GM12801 (cell line): ENCODE measurements around the gene TBC1D2.

Experiments used
- TF ChIP-seq, protein P1 (sequence below): IDR thresholded peaks from one replicate; pipeline ENCODE4 v1.5.1; 2011; ENCODE audit warnings: control low read depth; ENCODE audit not compliant: insufficient read length; ENCODE audit errors: extremely low read depth

TBC1D2 gene

DNA sequence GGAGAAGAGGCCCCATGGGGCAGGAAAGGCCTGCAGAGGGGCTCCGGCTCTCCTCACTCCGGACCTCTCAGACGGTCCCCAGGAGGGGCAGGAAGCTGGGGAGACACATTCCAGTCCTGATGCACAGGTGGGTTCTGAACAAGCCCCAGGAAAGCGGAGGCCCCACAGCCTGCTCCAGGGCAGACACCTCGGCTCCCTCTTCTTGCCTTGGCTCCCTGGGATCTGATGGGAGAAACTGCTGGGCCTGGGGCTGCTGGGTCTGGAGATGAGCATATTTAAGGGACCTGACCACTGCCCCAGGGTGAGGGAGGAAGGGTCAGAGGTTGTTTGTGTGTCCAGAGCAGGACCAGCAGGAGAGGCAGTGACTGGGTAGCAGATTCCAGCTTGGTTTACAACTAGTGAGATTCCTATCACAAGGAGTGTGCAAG is 64.3 kb downstream of the TBC1D2 start:
- TF ChIP-seq, protein P1, sequence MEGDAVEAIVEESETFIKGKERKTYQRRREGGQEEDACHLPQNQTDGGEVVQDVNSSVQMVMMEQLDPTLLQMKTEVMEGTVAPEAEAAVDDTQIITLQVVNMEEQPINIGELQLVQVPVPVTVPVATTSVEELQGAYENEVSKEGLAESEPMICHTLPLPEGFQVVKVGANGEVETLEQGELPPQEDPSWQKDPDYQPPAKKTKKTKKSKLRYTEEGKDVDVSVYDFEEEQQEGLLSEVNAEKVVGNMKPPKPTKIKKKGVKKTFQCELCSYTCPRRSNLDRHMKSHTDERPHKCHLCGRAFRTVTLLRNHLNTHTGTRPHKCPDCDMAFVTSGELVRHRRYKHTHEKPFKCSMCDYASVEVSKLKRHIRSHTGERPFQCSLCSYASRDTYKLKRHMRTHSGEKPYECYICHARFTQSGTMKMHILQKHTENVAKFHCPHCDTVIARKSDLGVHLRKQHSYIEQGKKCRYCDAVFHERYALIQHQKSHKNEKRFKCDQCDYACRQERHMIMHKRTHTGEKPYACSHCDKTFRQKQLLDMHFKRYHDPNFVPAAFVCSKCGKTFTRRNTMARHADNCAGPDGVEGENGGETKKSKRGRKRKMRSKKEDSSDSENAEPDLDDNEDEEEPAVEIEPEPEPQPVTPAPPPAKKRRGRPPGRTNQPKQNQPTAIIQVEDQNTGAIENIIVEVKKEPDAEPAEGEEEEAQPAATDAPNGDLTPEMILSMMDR, result no peak

DNA sequence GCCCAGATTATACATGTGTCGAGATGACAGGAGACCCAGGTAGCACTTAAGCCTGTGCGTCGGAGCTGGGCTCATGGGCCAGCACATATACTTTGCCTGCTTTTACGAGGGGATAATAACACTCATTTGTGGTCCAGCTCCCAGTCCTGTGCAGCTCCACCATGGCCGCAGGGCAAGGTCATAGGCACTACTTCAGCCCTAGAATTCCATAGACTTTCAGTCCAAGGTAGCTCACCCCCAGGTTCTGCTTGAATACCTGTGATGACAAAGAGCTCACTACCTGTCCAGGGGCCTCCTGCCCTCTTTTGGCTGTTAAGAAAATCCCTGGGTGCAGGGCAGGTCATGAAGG is 64.7 kb downstream of the TBC1D2 start:
- TF ChIP-seq, protein P1, result no peak

DNA sequence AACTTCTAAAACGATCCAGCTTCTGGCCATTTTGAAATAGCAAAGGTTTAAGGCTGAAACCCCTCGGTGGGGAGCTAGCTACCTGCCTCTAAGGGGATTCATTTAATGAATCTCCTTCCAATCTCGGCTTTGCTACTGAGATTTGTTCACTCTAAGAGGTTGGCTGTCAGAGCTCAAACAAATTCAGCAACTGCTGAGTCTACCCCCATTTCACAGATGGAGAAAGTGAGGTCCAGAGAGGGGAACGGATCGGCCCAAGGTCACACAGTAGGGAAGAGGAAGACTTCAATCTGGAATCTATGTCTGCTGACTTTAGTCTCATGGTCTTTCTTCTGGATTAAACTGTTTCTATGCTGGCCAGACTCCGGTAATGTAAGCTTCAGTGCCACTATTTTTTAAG is 66.0 kb downstream of the TBC1D2 start:
- TF ChIP-seq, protein P1, result no peak

DNA sequence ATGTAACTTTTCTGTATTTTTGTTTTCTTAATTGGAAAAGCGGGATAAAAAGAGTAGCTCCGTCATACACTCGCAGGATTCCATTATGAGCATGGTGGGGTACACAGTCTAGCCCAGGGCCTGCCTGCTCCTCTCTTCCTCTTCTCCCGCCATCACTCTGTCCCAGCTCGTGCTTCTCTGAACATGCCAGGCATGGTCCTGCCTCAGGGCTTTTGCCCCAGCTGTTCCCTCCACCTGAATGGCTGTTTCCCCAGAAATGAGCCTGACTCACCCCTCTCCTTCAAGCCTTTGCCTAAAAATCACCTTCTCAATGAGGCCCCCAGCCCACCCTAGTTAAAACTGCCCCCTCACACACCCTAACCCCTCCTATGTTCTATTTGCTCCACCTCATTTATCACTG is 67.5 kb downstream of the TBC1D2 start:
- TF ChIP-seq, protein P1, result no peak

DNA sequence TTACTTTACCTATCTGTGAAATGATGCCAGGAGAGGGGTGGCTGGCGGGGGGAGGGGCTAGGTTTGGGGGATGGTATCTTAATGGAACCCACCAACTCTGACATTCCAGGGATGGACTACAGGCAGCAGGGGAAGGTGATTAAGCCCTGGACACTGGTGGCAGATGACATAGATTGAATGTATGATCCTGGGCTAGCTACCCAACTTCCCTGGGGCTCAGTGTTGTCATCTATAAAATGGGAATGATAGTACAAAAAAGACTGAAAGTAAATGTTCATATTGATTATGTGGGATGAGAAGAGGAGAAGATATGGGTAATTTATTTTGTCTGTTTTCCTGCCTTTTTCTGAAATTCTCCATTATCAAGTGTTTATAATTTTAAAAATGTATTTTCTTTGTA is 69.2 kb downstream of the TBC1D2 start:
- TF ChIP-seq, protein P1, result no peak

DNA sequence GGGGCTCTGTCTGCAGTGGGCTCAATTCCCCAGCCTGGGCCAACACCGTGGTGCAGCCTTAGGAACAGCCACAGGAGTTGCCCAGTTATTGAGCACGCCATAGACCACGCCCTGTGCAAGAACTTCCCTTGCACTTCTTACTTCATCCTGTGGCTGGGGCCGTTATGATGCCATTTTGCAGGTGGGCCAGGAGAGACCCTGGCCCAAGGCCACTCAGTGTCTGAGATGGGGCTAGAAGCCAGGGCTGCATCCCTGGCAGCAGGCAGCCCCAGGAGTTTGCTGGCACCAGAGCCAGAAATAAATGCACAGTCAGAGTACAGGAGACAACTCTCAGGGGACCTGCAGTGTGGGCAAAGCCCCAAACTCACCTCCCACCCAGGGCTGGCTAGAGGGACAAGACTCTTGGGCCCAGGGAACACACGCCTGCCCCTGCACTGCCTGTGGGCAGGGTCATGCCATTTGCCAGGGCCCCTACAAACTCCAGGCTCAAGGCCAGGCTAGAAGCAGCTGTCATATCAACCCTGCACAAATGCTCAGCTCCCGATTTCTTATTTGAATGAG is 69.8 kb downstream of the TBC1D2 start:
- TF ChIP-seq, protein P1, result no peak

DNA sequence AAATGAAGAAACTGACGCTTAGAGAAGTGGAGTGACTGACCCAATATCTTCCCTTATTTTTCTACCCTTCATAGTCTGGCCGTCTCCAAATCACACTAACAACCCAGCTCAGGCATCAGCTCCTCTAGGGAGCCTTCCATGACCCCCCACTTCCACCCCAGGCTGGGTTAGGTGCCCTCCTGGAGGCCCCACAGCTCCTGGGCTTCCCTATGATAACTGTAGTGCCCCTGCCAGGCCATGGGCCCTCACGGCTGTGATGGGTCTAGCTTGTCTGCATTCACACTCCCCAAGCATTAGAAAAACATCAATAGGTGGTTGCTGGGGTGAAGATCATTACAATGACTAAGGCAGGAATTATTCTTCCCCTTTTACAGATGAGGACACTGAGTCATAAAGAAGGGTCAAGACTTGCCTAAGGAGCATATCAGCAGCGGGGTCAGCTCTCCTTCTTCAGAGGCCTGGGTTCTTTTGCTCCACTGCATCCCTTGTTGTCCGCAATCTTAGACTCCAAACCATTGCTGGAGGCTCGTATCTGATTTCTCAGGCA is 70.4 kb downstream of the TBC1D2 start:
- TF ChIP-seq, protein P1, result no peak

DNA sequence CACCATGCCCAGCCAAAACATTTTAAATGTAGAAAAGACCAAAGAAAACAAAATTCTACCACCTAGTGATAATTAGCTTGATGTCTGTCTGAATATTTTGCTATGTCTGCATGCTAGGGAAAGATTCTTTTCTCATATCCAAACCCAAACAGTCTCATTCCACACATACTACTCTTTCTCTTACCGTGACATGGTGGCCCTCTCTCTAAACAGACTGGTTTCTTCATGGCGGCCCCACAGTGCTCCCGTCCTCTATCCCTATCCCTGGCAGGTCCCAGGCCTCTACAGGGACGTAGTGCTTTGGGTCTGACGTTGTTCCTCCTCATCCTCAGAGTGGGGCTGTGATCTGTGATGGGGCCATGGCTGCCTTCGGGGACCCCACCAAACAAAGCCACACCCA is 71.1 kb downstream of the TBC1D2 start:
- TF ChIP-seq, protein P1, result no peak
